Measurements from ENCODE around the gene DCTN4. TPM values are rescaled to one million over a fixed set of nuclear protein-coding genes. Genes with fewer than 3 reads are reported as not detected.

The DCTN4 gene
- total and polyA plus RNA-seq, 2 of the 8 experiments (the other 6 are each of a cell fraction or from before 2014, with no cell fraction given) = 20.5 to 42.7 TPM

DNA sequence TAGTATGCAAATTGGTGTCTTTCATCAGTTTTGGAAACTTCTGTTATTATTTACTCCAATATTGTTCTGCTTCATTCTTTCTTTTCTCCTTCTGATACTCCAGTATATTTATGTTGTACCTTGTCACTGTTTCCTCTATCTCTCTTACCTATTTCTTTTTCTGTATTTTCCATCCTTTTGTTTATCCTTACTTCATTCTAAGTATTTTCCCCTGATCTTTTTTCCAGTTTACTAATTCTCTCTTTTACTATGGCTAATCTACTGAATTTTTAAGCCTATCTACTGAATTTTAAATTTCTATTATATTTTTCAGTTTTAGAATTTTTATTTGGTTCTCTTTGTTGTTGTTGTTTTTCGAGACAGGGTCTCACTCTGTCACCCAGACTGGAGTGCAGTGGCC lies 27.1 kb upstream of the DCTN4 start:
- H2BK5ac ChIP-seq (ENCODE audit: low read depth, low read length) = no peak overlapping the region
- H4K8ac ChIP-seq (ENCODE audit: extremely low read depth, insufficient read depth, low read length) = no peak overlapping the region
- no peak overlapping the region for H3K23ac ChIP-seq (ENCODE audit: insufficient read length)
- H4K91ac ChIP-seq (replicated peaks; ENCODE audit: insufficient read length, low read length) = no peak overlapping the region
- DNase-seq (ENCODE audit: low read depth in 1 of 2, low spot score in 2 of 2) (no peak), FAIRE-seq (no peak)
- no peaks in the 10 kb centered on the region for H3K79me1 ChIP-seq (ENCODE audit: low read depth, low read length)
- POLR2A ChIA-PET (ENCODE audit: partially characterized antibody) = interaction anchor here (1.2 kb wide), 1 partner anchor 22 kb away, joined by 3 read pairs; no protein-coding TSS in a partner anchor
- no peak overlapping the region for H3K4me2 ChIP-seq (ENCODE audit: insufficient read depth in 1 of 2, low read depth in 2 of 2, low read length in 2 of 2)
- no peak overlapping the region for H2AFZ ChIP-seq (ENCODE audit: low read length)
- H3K23me2 ChIP-seq (ENCODE audit: low read depth, low read length) = no peaks in the 10 kb centered on the region; the same call in 1 of the 2 replicates
- no peak overlapping the region for H2BK20ac ChIP-seq (ENCODE audit: low read length)
- H2BK12ac ChIP-seq (ENCODE audit: low read depth, low read length) = no peak overlapping the region
- no peak overlapping the region for H3K4ac ChIP-seq (replicated peaks; ENCODE audit: insufficient read length, low read depth, low read length)
- H4K20me1 ChIP-seq (replicated peaks in 1 of 2; ENCODE audit: control insufficient read depth in 1 of 2, insufficient read depth in 2 of 2, low read length in 2 of 2) = no peaks in the 10 kb centered on the region
- H3K4me3 ChIP-seq (ENCODE audit: extremely low read depth in 1 of 4, insufficient read depth in 2 of 4, low read depth in 3 of 4, low read length in 4 of 4) = no peak overlapping the region
- no peak overlapping the region for H3K56ac ChIP-seq (replicated peaks; ENCODE audit: insufficient read length, low read depth, low read length)
- H3K9me3 ChIP-seq (ENCODE audit: insufficient read depth in 2 of 2, low read depth in 1 of 2, low read length in 1 of 2) = no peaks in the 10 kb centered on the region; a peak in 2 of 4 replicates
- H3K9ac ChIP-seq (replicated peaks in 1 of 4; ENCODE audit: extremely low read depth in 1 of 4, low read depth in 3 of 4, low read length in 3 of 4) = no peak overlapping the region
- WGBS, 2 experiments (ENCODE audit: extremely low coverage in 1 of 2, insufficient coverage in 1 of 2, insufficient read length in 1 of 2, insufficient replicate concordance in 2 of 2, low coverage in 1 of 2, low lambda C conversion rate in 2 of 2, missing lambda C conversion rate in 1 of 2) = 92% methylated on average over 1 of the region's 1 CpG; no CpG with 5 or more reads in 1 of the 2 experiments
- H3K27me3 ChIP-seq (replicated peaks in 1 of 4; ENCODE audit: control insufficient read depth in 3 of 4, extremely low read depth in 1 of 4, insufficient read depth in 3 of 4, low read length in 3 of 4) = no peaks in the 10 kb centered on the region
- H2BK120ac ChIP-seq (replicated peaks; ENCODE audit: low read depth, low read length) = no peak overlapping the region
- no peak overlapping the region for H4K5ac ChIP-seq (ENCODE audit: insufficient read length, low read depth, low read length)
- 0 out of 8 replicates have a peak, but pooled peaks cover 0 to 3% (median 0%) of the 10 kb centered on the region in 4 experiments for H3K36me3 ChIP-seq (ENCODE audit: control insufficient read depth in 2 of 4, insufficient read depth in 4 of 4, low read length in 3 of 4)
- CTCF ChIA-PET (ENCODE audit: partially characterized antibody) = interaction anchor here (0.9 to 2.0 kb wide), 3 partner anchors 15 to 112 kb away, joined by 3 to 21 read pairs (median 3); no protein-coding TSS in a partner anchor
- peaks cover 3 to 10% (median 6%) of the 10 kb centered on the region in 4 experiments; a peak in 3 of 7 replicates for H3K4me1 ChIP-seq (replicated peaks in 1 of 4; ENCODE audit: control insufficient read depth in 3 of 4, insufficient read depth in 4 of 4, low read length in 3 of 4)
- H3K27ac ChIP-seq (ENCODE audit: low read depth, low read length) = no peak overlapping the region
- no peak overlapping the region for H3K18ac ChIP-seq (ENCODE audit: extremely low read depth, low read length)
- 0 out of 4 replicates have a peak, but pooled peaks cover 0 to 4% of the 10 kb centered on the region in 2 experiments for H3K79me2 ChIP-seq (ENCODE audit: control insufficient read depth in 1 of 2, insufficient read depth in 2 of 2, low read length in 2 of 2)
- H2BK15ac ChIP-seq (ENCODE audit: low read length) = no peak overlapping the region
- H3K14ac ChIP-seq (ENCODE audit: insufficient read length) = no peak overlapping the region
- no peak overlapping the region for H2AK5ac ChIP-seq (ENCODE audit: low read depth, low read length)
- TF ChIP-seq RAD21 (IDR thresholded peaks at IDR 0.05 in 1 of 2, conservative IDR thresholded peaks at IDR 0.05 in 1 of 2; ENCODE audit: low read depth in 2 of 2, low read length in 2 of 2) = no peak
- no peak for TF ChIP-seq SIX5 (IDR thresholded peaks at IDR 0.05; ENCODE audit: low read depth, low read length)
- TF ChIP-seq TAF1 (IDR thresholded peaks at IDR 0.05; ENCODE audit: low read depth, low read length) = no peak
- no peak for TF ChIP-seq SIN3A (conservative IDR thresholded peaks at IDR 0.05 in 1 of 2, IDR thresholded peaks at IDR 0.05 in 1 of 2; ENCODE audit: low read depth in 1 of 2, low read length in 2 of 2)
- TF ChIP-seq, protein P1, sequence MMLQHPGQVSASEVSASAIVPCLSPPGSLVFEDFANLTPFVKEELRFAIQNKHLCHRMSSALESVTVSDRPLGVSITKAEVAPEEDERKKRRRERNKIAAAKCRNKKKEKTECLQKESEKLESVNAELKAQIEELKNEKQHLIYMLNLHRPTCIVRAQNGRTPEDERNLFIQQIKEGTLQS (IDR thresholded peaks at IDR 0.05; ENCODE audit: insufficient read depth, low read depth, low read length) = no peak
- no peak for TF ChIP-seq RBBP5 (IDR thresholded peaks at IDR 0.05; ENCODE audit: borderline replicate concordance, low read depth, low read length)
- TF ChIP-seq, protein P2, sequence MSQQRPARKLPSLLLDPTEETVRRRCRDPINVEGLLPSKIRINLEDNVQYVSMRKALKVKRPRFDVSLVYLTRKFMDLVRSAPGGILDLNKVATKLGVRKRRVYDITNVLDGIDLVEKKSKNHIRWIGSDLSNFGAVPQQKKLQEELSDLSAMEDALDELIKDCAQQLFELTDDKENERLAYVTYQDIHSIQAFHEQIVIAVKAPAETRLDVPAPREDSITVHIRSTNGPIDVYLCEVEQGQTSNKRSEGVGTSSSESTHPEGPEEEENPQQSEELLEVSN (IDR thresholded peaks at IDR 0.05) = no peak
- TF ChIP-seq, protein P3, sequence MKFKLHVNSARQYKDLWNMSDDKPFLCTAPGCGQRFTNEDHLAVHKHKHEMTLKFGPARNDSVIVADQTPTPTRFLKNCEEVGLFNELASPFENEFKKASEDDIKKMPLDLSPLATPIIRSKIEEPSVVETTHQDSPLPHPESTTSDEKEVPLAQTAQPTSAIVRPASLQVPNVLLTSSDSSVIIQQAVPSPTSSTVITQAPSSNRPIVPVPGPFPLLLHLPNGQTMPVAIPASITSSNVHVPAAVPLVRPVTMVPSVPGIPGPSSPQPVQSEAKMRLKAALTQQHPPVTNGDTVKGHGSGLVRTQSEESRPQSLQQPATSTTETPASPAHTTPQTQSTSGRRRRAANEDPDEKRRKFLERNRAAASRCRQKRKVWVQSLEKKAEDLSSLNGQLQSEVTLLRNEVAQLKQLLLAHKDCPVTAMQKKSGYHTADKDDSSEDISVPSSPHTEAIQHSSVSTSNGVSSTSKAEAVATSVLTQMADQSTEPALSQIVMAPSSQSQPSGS (IDR thresholded peaks at IDR 0.05; ENCODE audit: low read length) = no peak
- no peak for TF ChIP-seq ASH2L (IDR thresholded peaks at IDR 0.05; ENCODE audit: low read length)
- no peak for TF ChIP-seq YY1 (IDR thresholded peaks at IDR 0.05; ENCODE audit: low read depth, low read length)

All from H1 (cell line).